Mesenchymal stem cell (in vitro differentiated cells and primary cell): ENCODE data around the gene TECPR1.

Source experiments
- DNase-seq: peaks from one replicate; pipeline ENCODE4 v3.0.0-alpha.2; 2013
- H2AFZ ChIP-seq: one replicate; pipeline ENCODE4 v1.6.1; 2013; ENCODE audit warnings: low read depth, mild to moderate bottlenecking, control low read depth, inconsistent platforms, low read length, moderate library complexity
- H2AK5ac ChIP-seq: 2 replicates; pipeline ENCODE4 v1.6.1; 2013; ENCODE audit warnings: low read length, moderate library complexity, mild to moderate bottlenecking, inconsistent platforms; ENCODE audit not compliant: severe bottlenecking
- H2BK120ac ChIP-seq: one replicate; pipeline ENCODE4 v1.6.1; 2013; ENCODE audit warnings: low read depth, mild to moderate bottlenecking, inconsistent platforms, low read length, moderate library complexity
- H2BK12ac ChIP-seq, 2 experiments: one replicate each; pipeline ENCODE4 v1.6.1; 2013; ENCODE audit warnings: inconsistent platforms in 2 of 2, low read length in 2 of 2, mild to moderate bottlenecking in 2 of 2, moderate library complexity in 2 of 2, control low read depth in 1 of 2
- H2BK15ac ChIP-seq: one replicate; pipeline ENCODE4 v1.6.1; 2013; ENCODE audit warnings: mild to moderate bottlenecking, low read depth, inconsistent platforms; ENCODE audit not compliant: poor library complexity, severe bottlenecking
- H2BK5ac ChIP-seq: 2 replicates; pipeline ENCODE4 v1.6.1; 2013; ENCODE audit warnings: low read depth, mild to moderate bottlenecking, low read length, control low read depth, inconsistent platforms; ENCODE audit not compliant: poor library complexity, severe bottlenecking
- H3K14ac ChIP-seq, 2 experiments: one replicate each; pipeline ENCODE4 v1.6.1; 2013; ENCODE audit warnings: inconsistent platforms in 2 of 2, low read length in 2 of 2, control low read depth in 1 of 2, mild to moderate bottlenecking in 1 of 2, moderate library complexity in 1 of 2
- H3K18ac ChIP-seq, 2 experiments: one replicate each; pipeline ENCODE4 v1.6.1; 2013; ENCODE audit warnings: inconsistent platforms in 2 of 2, low read length in 2 of 2, control low read depth in 1 of 2, low read depth in 1 of 2, mild to moderate bottlenecking in 1 of 2
- H3K23ac ChIP-seq, 2 experiments: one replicate each; pipeline ENCODE4 v1.6.1; 2013; ENCODE audit warnings: inconsistent platforms in 2 of 2, low read length in 2 of 2, mild to moderate bottlenecking in 2 of 2, moderate library complexity in 2 of 2, control low read depth in 1 of 2
- H3K27ac ChIP-seq: 2 replicates; pipeline ENCODE4 v1.5.1; 2013; ENCODE audit warnings: mild to moderate bottlenecking, moderate library complexity, low read length, control low read depth, inconsistent platforms; ENCODE audit not compliant: poor library complexity, severe bottlenecking
- H3K27me3 ChIP-seq, 2 experiments: 2 replicates each; pipeline versions ENCODE4 v1.6.1 to v1.7.0; 2013; ENCODE audit warnings: low read length in 2 of 2, mild to moderate bottlenecking in 2 of 2, moderate library complexity in 2 of 2, control low read depth in 1 of 2, inconsistent platforms in 1 of 2; ENCODE audit not compliant: control insufficient read depth in 1 of 2, insufficient read depth in 1 of 2
- H3K36me3 ChIP-seq, 2 experiments: 2 replicates each; pipeline versions ENCODE4 v1.6.1 to v1.7.0; 2013; ENCODE audit warnings: low read length in 2 of 2, control low read depth in 1 of 2, inconsistent platforms in 1 of 2, low read depth in 1 of 2, mild to moderate bottlenecking in 1 of 2; ENCODE audit not compliant: insufficient read depth in 2 of 2, control insufficient read depth in 1 of 2
- H3K4ac ChIP-seq, 2 experiments: one replicate each; pipeline ENCODE4 v1.6.1; 2013; ENCODE audit warnings: inconsistent platforms in 2 of 2, low read length in 2 of 2, mild to moderate bottlenecking in 2 of 2, moderate library complexity in 2 of 2, control low read depth in 1 of 2, low read depth in 1 of 2
- H3K4me1 ChIP-seq: 2 replicates; pipeline ENCODE4 v1.6.1; 2013; ENCODE audit warnings: low read depth, low read length, control low read depth; ENCODE audit not compliant: control insufficient read depth, insufficient read depth
- H3K4me2 ChIP-seq: 2 replicates; pipeline ENCODE4 v1.6.1; 2013; ENCODE audit warnings: low read length, mild to moderate bottlenecking, inconsistent platforms; ENCODE audit not compliant: poor library complexity, severe bottlenecking
- H3K4me3 ChIP-seq, 2 experiments: 2 replicates each; pipeline versions ENCODE4 v1.5.1 to v1.7.0; 2013; ENCODE audit warnings: low read length in 2 of 2, mild to moderate bottlenecking in 2 of 2, control low read depth in 1 of 2, low read depth in 1 of 2; ENCODE audit not compliant: insufficient read depth in 1 of 2
- H3K79me1 ChIP-seq: replicated peaks from 2 replicates; pipeline ENCODE4 v1.6.1; 2013; ENCODE audit warnings: mild to moderate bottlenecking, control low read depth, low read length, inconsistent platforms; ENCODE audit not compliant: poor library complexity, severe bottlenecking
- H3K9ac ChIP-seq: 2 replicates; pipeline ENCODE4 v1.7.0; 2013; ENCODE audit warnings: mild to moderate bottlenecking, low read length, moderate library complexity
- H3K9me3 ChIP-seq: 2 replicates; pipeline ENCODE4 v1.7.0; 2013; ENCODE audit warnings: mild to moderate bottlenecking, low read length; ENCODE audit not compliant: control insufficient read depth
- H4K8ac ChIP-seq: one replicate; pipeline ENCODE4 v1.6.1; 2013; ENCODE audit warnings: inconsistent platforms, mild to moderate bottlenecking, low read length, moderate library complexity
- H4K91ac ChIP-seq: one replicate; pipeline ENCODE4 v1.6.1; 2013; ENCODE audit warnings: mild to moderate bottlenecking, low read length, inconsistent platforms
- WGBS: methylation state at CpG from one replicate; pipeline ENCODE4 v1.1.7; 2013; ENCODE audit warnings: mixed read lengths; 5-methylcytosine and 5-hydroxymethylcytosine counted together

Gene TECPR1

DNA sequence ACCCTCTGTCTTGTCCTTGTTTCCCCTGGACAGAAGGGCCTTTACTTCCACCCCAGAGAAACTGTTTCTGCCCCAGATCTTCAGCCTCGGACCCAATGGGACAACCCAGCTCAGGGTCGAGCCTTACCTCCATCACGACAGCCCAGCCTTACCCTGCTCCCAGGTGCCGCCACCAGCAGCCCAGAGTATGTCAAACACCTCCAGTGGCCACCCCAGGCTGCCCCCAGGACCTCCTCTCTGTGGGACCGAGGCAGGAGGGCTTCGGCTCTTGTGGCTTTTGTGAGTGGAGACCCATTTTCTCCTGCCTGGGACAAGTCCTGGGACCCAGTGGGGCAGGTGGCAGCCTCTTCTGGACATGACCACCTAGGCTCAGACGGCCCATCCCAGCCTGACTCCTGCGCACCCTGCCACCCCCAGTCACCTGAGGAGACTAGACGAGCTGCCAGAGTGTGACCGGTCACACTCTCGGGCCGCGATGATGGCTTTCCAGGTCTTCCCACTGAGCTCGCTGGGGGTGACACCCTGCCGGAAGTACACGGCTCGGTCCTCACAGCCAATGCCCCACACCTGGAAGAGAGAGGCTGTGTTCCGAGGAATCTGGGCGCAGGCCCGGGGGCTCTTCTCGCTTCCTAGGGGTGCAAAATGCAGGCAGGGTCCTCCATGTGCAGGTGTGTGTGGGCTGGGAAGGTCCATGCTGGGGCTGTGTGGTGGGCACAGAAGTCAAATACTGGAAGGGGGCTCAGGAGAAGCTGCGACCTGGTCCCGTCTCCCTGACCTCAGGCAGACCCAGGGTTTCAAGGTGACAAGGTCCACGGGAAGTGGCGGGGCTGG, 15.5 kb downstream of the TECPR1 start:
- H3K79me1 ChIP-seq = no peaks in the 10 kb centered on the region
- no peak overlapping the region for H2AK5ac ChIP-seq
- H3K14ac ChIP-seq = no peak overlapping the region
- H2BK15ac ChIP-seq = no peak overlapping the region
- H3K27me3 ChIP-seq = no peaks in the 10 kb centered on the region
- H2BK120ac ChIP-seq = no peak overlapping the region
- H3K4me1 ChIP-seq = peaks cover 5% of the 10 kb centered on the region
- H3K4ac ChIP-seq = no peak overlapping the region
- no peak overlapping the region for H4K91ac ChIP-seq
- no peak overlapping the region for H3K4me3 ChIP-seq
- H3K9me3 ChIP-seq = no peaks in the 10 kb centered on the region
- H3K23ac ChIP-seq = no peak overlapping the region
- no peak overlapping the region for H4K8ac ChIP-seq
- H3K18ac ChIP-seq = no peak overlapping the region
- 96% methylated on average over 25 of the region's 25 CpGs for WGBS
- no peak overlapping the region for H2BK5ac ChIP-seq
- H3K9ac ChIP-seq = no peak overlapping the region
- no peak overlapping the region for H2BK12ac ChIP-seq
- DNase-seq = no peak
- H3K36me3 ChIP-seq = peaks cover 29 to 78% of the 10 kb centered on the region in 2 experiments
- no peak overlapping the region for H2AFZ ChIP-seq
- no peak overlapping the region for H3K27ac ChIP-seq
- H3K4me2 ChIP-seq = no peak overlapping the region

DNA sequence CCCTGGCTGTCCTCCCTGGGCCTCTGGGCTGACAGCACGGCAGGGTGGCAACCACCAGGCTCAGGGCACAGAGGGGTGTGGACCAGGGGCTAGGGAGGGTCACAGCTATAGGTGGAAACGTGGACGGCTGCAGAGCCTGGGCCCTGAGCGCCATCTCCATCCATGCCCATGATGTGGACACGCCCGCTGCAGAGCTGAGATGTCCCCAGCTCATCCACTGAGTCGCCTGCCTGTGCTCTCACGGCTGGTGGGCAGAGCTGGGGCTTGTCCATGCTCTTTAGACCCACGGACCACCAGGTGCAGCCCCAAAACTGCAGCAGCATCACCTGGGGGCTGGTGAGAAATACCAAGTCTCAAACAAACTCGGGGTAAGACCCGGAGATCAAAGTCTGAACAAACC, 16.1 kb downstream of the TECPR1 start:
- H3K18ac ChIP-seq = no peak overlapping the region
- no peak overlapping the region for H2BK120ac ChIP-seq
- no peak overlapping the region for H3K27ac ChIP-seq
- no peak overlapping the region for H4K91ac ChIP-seq
- H3K4me1 ChIP-seq = peaks cover 5% of the 10 kb centered on the region
- no peak overlapping the region for H3K14ac ChIP-seq
- no peak overlapping the region for H3K4me2 ChIP-seq
- peaks cover 24 to 77% of the 10 kb centered on the region in 2 experiments for H3K36me3 ChIP-seq
- no peaks in the 10 kb centered on the region for H3K9me3 ChIP-seq
- no peak overlapping the region for H2AK5ac ChIP-seq
- no peak for DNase-seq
- no peak overlapping the region for H3K4me3 ChIP-seq
- no peak overlapping the region for H4K8ac ChIP-seq
- H3K27me3 ChIP-seq = no peaks in the 10 kb centered on the region
- H3K9ac ChIP-seq = no peak overlapping the region
- H2BK15ac ChIP-seq = no peak overlapping the region
- H3K23ac ChIP-seq = no peak overlapping the region
- no peak overlapping the region for H3K4ac ChIP-seq
- no peaks in the 10 kb centered on the region for H3K79me1 ChIP-seq
- WGBS = 93% methylated on average over 11 of the region's 11 CpGs
- H2BK5ac ChIP-seq = no peak overlapping the region
- no peak overlapping the region for H2AFZ ChIP-seq
- H2BK12ac ChIP-seq = no peak overlapping the region

DNA sequence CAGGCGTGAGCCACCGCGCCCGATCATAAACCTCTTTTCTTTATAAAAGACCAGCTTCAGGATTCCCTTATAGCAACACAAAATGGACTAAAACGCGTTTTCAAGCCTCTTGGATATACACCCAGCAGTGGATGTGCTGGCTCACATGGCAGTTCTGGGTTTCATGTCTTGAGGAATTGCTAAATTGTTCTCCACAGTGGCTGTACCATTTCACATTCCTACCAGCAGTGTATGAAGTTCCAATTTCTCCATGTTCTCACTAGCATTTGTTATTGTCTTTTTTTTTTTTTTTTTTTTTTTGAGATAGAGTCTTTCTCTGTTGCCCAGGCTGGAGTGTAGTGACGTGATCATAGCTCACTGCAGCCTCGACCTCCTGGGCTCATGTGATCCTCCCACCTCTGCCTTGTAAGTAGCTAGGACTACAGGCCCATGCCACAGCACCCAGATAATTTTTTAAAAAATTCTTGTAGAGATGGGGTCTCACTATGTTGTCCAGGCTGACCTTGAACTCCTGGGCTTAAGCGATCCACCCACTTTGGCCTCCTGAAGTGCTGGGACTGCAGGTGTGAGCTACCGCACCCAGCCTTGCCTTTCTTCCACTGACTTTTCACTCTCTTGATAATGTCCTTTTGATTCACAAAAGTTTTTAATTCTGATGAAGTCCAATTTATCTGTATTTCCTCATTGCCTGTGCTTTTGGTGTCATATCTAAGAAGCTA, 17.4 kb downstream of the TECPR1 start:
- peaks cover 18 to 78% of the 10 kb centered on the region in 2 experiments for H3K36me3 ChIP-seq
- no peak overlapping the region for H3K23ac ChIP-seq
- H3K9ac ChIP-seq = no peak overlapping the region
- H3K4me1 ChIP-seq = peaks cover 5% of the 10 kb centered on the region
- no peak overlapping the region for H3K4me2 ChIP-seq
- no peak overlapping the region for H2BK12ac ChIP-seq
- H3K18ac ChIP-seq = no peak overlapping the region
- WGBS = 95% methylated on average over 7 of the region's 10 CpGs
- H2BK5ac ChIP-seq = no peak overlapping the region
- H3K14ac ChIP-seq = no peak overlapping the region
- no peak overlapping the region for H4K8ac ChIP-seq
- H3K27me3 ChIP-seq = no peaks in the 10 kb centered on the region
- no peak overlapping the region for H3K4me3 ChIP-seq
- no peaks in the 10 kb centered on the region for H3K9me3 ChIP-seq
- no peak overlapping the region for H2BK15ac ChIP-seq
- no peak overlapping the region for H3K4ac ChIP-seq
- H2AFZ ChIP-seq = no peak overlapping the region
- H3K79me1 ChIP-seq = no peaks in the 10 kb centered on the region
- no peak overlapping the region for H2AK5ac ChIP-seq
- DNase-seq = peak; percentile 37
- no peak overlapping the region for H3K27ac ChIP-seq
- no peak overlapping the region for H2BK120ac ChIP-seq
- H4K91ac ChIP-seq = no peak overlapping the region
